Stomach (tissue), 4 donors: ENCODE results near the gene SLC51B.

Experiments
- CTCF ChIP-seq, 7 experiments: fragments of 450-650 bp in 4 of 7; fragments of 200-600 bp in 3 of 7; sonication (generic) in 3 of 7; IDR thresholded peaks; one replicate each; pipeline ENCODE4 v1.5.1; 2016 to 2019; ENCODE audit warnings: antibody characterized with exemption in 7 of 7, control low read depth in 2 of 7, mild to moderate bottlenecking in 1 of 7
- POLR2A ChIP-seq, 4 donors: fragments of 450-650 bp; IDR thresholded peaks; one replicate each; pipeline ENCODE4 v1.6.1; 2016; ENCODE audit warnings: antibody characterized with exemption in 4 of 4, control low read depth in 2 of 4, mild to moderate bottlenecking in 1 of 4, moderate library complexity in 1 of 4

- TF ChIP-seq CTCF (IDR thresholded peaks at IDR 0.05) (no peak), POLR2A (IDR thresholded peaks at IDR 0.05) (no peak)
These were observed 52.6 kb downstream of the SLC51B start for GRCh38 chr15:65097651-65098263.
